Loucy (cell line): ENCODE measurements around the gene AGXT2.

Experiments
- H2AFZ ChIP-seq: fragments of 200-600 bp; sonication (generic); 2 replicates; pipeline ENCODE4 v1.6.0; 2016; ENCODE audit warnings: antibody characterized with exemption, mild to moderate bottlenecking, low read length, moderate library complexity
- H3F3A ChIP-seq: fragments of 200-600 bp; 2 replicates; pipeline ENCODE4 v1.6.0; 2016; ENCODE audit warnings: antibody characterized with exemption, low read depth, mild to moderate bottlenecking
- H3K27me3 ChIP-seq: fragments of 200-600 bp; sonication (generic); 2 replicates; pipeline ENCODE4 v1.6.1; 2014; ENCODE audit warnings: low read length, mild to moderate bottlenecking; ENCODE audit not compliant: insufficient read depth, poor library complexity, severe bottlenecking
- H3K36me3 ChIP-seq: fragments of 200-600 bp; sonication (generic); 2 replicates; pipeline ENCODE4 v1.6.1; 2016; ENCODE audit warnings: low read length; ENCODE audit not compliant: insufficient read depth
- H3K4me1 ChIP-seq: fragments of 200-600 bp; sonication (generic); 2 replicates; pipeline ENCODE4 v1.5.1; 2014; ENCODE audit warnings: low read length, mild to moderate bottlenecking; ENCODE audit not compliant: insufficient read depth, poor library complexity, severe bottlenecking
- H3K4me2 ChIP-seq: fragments of 200-600 bp; sonication (generic); 2 replicates; pipeline ENCODE4 v1.6.0; 2014; ENCODE audit warnings: antibody characterized with exemption, low read length, low read depth, mild to moderate bottlenecking; ENCODE audit not compliant: poor library complexity, severe bottlenecking
- H3K4me3 ChIP-seq: fragments of 200-600 bp; sonication (generic); 2 replicates; pipeline ENCODE4 v1.5.1; 2014; ENCODE audit warnings: low read length, mild to moderate bottlenecking, mixed read lengths; ENCODE audit not compliant: poor library complexity, severe bottlenecking
- H3K79me2 ChIP-seq: fragments of 200-600 bp; sonication (generic); 2 replicates; pipeline ENCODE4 v1.6.1; 2014; ENCODE audit warnings: low read length; ENCODE audit not compliant: insufficient read depth
- H3K9ac ChIP-seq: fragments of 200-600 bp; sonication (generic); 2 replicates; pipeline ENCODE4 v1.6.0; 2014; ENCODE audit warnings: mild to moderate bottlenecking, low read depth, low read length, moderate library complexity; ENCODE audit not compliant: poor library complexity, severe bottlenecking
- H3K9me2 ChIP-seq: fragments of 200-600 bp; sonication (generic); replicated peaks from 2 replicates; pipeline ENCODE4 v1.6.1; 2016; ENCODE audit warnings: low read depth, low read length, mixed read lengths
- H3K9me3 ChIP-seq: fragments of 200-600 bp; sonication (generic); 2 replicates; pipeline ENCODE4 v1.6.1; 2014; ENCODE audit warnings: mild to moderate bottlenecking, antibody characterized with exemption, low read length, low read depth; ENCODE audit not compliant: insufficient read depth
- H4K20me1 ChIP-seq: fragments of 200-600 bp; sonication (generic); 2 replicates; pipeline ENCODE4 v1.6.0; 2014; ENCODE audit warnings: antibody characterized with exemption, low read length, mild to moderate bottlenecking; ENCODE audit not compliant: insufficient read depth, poor library complexity, severe bottlenecking
- EZH2phosphoT487 ChIP-seq: fragments of 200-600 bp; IDR thresholded peaks from 2 replicates; pipeline ENCODE4 v1.6.1; 2018; ENCODE audit warnings: antibody characterized with exemption, mild to moderate bottlenecking, moderate library complexity, borderline replicate concordance
- TF ChIP-seq, protein P1 (sequence below): fragments of 200-600 bp; sonication (generic); conservative IDR thresholded peaks from 2 replicates; pipeline ENCODE4 v1.5.1; 2014; ENCODE audit warnings: mild to moderate bottlenecking, antibody characterized with exemption, low read length

The AGXT2 gene

DNA sequence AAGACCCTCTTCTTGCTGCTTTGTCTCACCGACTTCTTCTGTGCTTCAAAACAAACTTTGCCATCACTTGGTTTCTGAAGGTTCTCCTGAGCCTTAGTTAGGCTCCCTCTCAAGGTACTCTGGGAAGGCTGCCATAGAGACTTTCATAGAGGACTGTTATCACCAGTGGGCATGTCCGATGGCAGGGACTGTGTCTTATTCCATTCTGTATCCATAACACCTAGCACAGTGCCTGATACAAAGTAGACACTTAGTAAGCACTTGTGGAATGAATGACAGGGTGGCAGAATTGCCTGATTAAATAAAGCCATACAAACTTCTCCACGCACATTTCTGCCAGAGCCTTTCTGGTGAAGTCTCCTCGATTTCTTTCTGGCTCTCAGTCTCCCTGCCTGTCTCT is 32.7 kb downstream of the AGXT2 start:
- Histone ChIP-seq H2AFZ (no peak overlapping the region), H3K9ac (no peak overlapping the region), H3K4me3 (no peak overlapping the region), H3K4me2 (no peak overlapping the region), H3K36me3 (no peaks in the 10 kb centered on the region), H3K27me3 (no peaks in the 10 kb centered on the region), H3K9me2 (no peaks in the 10 kb centered on the region), H3F3A (no peaks in the 10 kb centered on the region), H3K4me1 (no peaks in the 10 kb centered on the region), H3K79me2 (no peaks in the 10 kb centered on the region), H4K20me1 (no peaks in the 10 kb centered on the region), H3K9me3 (no peaks in the 10 kb centered on the region)
- no peak for TF ChIP-seq EZH2phosphoT487
- TF ChIP-seq, protein P1, sequence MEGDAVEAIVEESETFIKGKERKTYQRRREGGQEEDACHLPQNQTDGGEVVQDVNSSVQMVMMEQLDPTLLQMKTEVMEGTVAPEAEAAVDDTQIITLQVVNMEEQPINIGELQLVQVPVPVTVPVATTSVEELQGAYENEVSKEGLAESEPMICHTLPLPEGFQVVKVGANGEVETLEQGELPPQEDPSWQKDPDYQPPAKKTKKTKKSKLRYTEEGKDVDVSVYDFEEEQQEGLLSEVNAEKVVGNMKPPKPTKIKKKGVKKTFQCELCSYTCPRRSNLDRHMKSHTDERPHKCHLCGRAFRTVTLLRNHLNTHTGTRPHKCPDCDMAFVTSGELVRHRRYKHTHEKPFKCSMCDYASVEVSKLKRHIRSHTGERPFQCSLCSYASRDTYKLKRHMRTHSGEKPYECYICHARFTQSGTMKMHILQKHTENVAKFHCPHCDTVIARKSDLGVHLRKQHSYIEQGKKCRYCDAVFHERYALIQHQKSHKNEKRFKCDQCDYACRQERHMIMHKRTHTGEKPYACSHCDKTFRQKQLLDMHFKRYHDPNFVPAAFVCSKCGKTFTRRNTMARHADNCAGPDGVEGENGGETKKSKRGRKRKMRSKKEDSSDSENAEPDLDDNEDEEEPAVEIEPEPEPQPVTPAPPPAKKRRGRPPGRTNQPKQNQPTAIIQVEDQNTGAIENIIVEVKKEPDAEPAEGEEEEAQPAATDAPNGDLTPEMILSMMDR = no peak

DNA sequence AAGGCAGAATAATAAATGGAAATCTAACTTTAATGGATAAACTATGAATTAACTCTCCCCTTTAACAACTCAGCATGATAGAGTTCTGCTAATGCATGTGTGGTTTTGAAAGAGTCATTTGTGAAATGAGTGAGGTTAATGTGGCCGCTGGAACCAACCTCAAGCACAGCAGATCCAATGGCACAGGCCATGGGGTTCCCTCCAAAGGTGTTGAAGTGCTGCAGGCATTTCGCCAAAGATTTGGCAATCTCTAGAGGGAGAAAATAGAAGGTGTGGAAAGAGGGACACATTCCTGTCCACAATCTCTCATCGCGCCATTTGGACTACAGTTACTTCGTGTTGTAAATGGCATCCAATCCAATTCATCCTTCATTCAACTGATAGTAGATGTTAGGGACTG is 35.0 kb downstream of the AGXT2 start:
- no peaks in the 10 kb centered on the region for H3K79me2 ChIP-seq
- H2AFZ ChIP-seq = no peak overlapping the region
- no peak overlapping the region for H3K9ac ChIP-seq
- H3K4me2 ChIP-seq = no peak overlapping the region
- H4K20me1 ChIP-seq = no peaks in the 10 kb centered on the region
- H3K9me3 ChIP-seq = no peaks in the 10 kb centered on the region
- H3K9me2 ChIP-seq = no peaks in the 10 kb centered on the region
- no peaks in the 10 kb centered on the region for H3K36me3 ChIP-seq
- no peaks in the 10 kb centered on the region for H3F3A ChIP-seq
- H3K4me3 ChIP-seq = no peak overlapping the region
- no peak for TF ChIP-seq EZH2phosphoT487
- TF ChIP-seq, protein P1 = no peak
- H3K4me1 ChIP-seq = no peaks in the 10 kb centered on the region
- H3K27me3 ChIP-seq = no peaks in the 10 kb centered on the region

DNA sequence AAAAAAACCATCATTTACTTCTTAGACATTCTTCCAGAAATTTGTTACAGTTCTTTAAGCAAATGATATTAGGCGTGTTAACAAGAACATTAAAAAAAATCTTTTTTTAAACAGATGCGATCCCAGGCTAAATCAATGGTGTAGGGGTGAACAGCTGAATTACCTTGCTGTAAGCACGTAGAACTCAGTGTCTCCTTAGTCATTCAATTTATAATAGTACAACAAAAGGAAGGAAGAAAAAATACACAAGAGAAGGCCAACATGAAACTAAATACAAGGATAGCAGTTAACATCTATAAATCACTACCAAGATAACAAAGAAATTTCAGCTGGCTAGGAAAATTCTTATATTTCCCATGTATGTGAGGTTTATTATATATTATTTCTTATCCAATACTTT is 35.4 kb downstream of the AGXT2 start:
- Histone ChIP-seq H3F3A (no peaks in the 10 kb centered on the region), H3K4me3 (no peak overlapping the region), H3K9me2 (no peaks in the 10 kb centered on the region), H3K9ac (no peak overlapping the region), H3K9me3 (no peaks in the 10 kb centered on the region), H3K27me3 (no peaks in the 10 kb centered on the region), H4K20me1 (no peaks in the 10 kb centered on the region), H3K4me1 (no peaks in the 10 kb centered on the region), H3K4me2 (no peak overlapping the region), H3K36me3 (no peaks in the 10 kb centered on the region), H2AFZ (no peak overlapping the region), H3K79me2 (no peaks in the 10 kb centered on the region)
- TF ChIP-seq EZH2phosphoT487 = no peak
- TF ChIP-seq, protein P1 = no peak
